Memory B cell (primary cell): ENCODE data around the gene KCNS1.
A peak's percentile ranks its signal among the peaks of the same experiment; 100 is the strongest.
"Not testable (repeated sequence)": the region's sequence is repeated elsewhere in the genome, so short reads cannot be mapped to it uniquely, and the experiment has no call there.

Experiments
- ATAC-seq: fragments of 150-1000 bp; cut with Tn5 transposase; 2 replicates; pipeline ENCODE4 v1.10.0; 2021; ENCODE audit warnings: low read depth, mild to moderate bottlenecking, moderate library complexity
- DNase-seq, 2 donors: peaks; one replicate each; pipeline ENCODE4 v3.0.0; 2022; ENCODE audit warnings: low spot score in 2 of 2
- H3K27ac Mint-ChIP-seq: one replicate; pipeline ENCODE4 v1.8.0; 2022; ENCODE audit warnings: mild to moderate bottlenecking, moderate library complexity, mixed read lengths
- H3K27me3 Mint-ChIP-seq: one replicate; pipeline ENCODE4 v1.8.0; 2022; ENCODE audit warnings: mixed read lengths
- H3K36me3 Mint-ChIP-seq: one replicate; pipeline ENCODE4 v1.8.0; 2022; ENCODE audit warnings: mild to moderate bottlenecking, mixed read lengths
- H3K4me1 Mint-ChIP-seq: one replicate; pipeline ENCODE4 v1.8.0; 2022; ENCODE audit warnings: mixed read lengths
- H3K4me3 Mint-ChIP-seq: one replicate; pipeline ENCODE4 v1.8.0; 2022; ENCODE audit warnings: mild to moderate bottlenecking, moderate library complexity, mixed read lengths
- H3K9me3 Mint-ChIP-seq: one replicate; pipeline ENCODE4 v1.8.0; 2022; ENCODE audit warnings: mixed read lengths

Gene KCNS1

GRCh38 chr20:45100563-45101245, at the start of gene KCNS1:
Gene KCNS1, minus strand, starts transcription at chr20:45101127. Its CDS starts 1,891 bp downstream, at chr20:45099236.
- Mint-ChIP-seq H3K36me3 (no peaks in the 10 kb centered on the region), H3K9me3 (no peaks in the 10 kb centered on the region), H3K4me3 (no peak within 1 kb of the TSS), H3K27ac (no peak within 1 kb of the TSS), H3K27me3 (peaks cover 25% of the 10 kb centered on the region), H3K4me1 (peaks cover 12% of the 10 kb centered on the region)
- ATAC-seq (peak; percentile 21), DNase-seq (no peak)

- ATAC-seq (no peak), DNase-seq (no peak)
- peaks cover 14% of the 10 kb centered on the region for H3K27me3 Mint-ChIP-seq
- no peak overlapping the region for H3K27ac Mint-ChIP-seq
- no peaks in the 10 kb centered on the region for H3K36me3 Mint-ChIP-seq
- H3K4me3 Mint-ChIP-seq = no peak overlapping the region
- H3K4me1 Mint-ChIP-seq = peaks cover 4% of the 10 kb centered on the region
- H3K9me3 Mint-ChIP-seq = no peaks in the 10 kb centered on the region
Observed at GRCh38 chr20:45149062-45149461, 48.1 kb upstream of the KCNS1 start.

GRCh38 chr20:45140836-45141235, 39.9 kb upstream of the KCNS1 start:
- no peaks in the 10 kb centered on the region for H3K36me3 Mint-ChIP-seq
- ATAC-seq (no peak), DNase-seq (no peak)
- H3K27me3 Mint-ChIP-seq = peaks cover 3% of the 10 kb centered on the region
- no peak overlapping the region for H3K4me3 Mint-ChIP-seq
- no peak overlapping the region for H3K27ac Mint-ChIP-seq
- no peaks in the 10 kb centered on the region for H3K4me1 Mint-ChIP-seq
- H3K9me3 Mint-ChIP-seq = no peaks in the 10 kb centered on the region

GRCh38 chr20:45139733-45140375, 38.9 kb upstream of the KCNS1 start:
- not testable (repeated sequence) for H3K9me3 Mint-ChIP-seq, H3K27me3 Mint-ChIP-seq, H3K36me3 Mint-ChIP-seq, H3K4me1 Mint-ChIP-seq, H3K27ac Mint-ChIP-seq, H3K4me3 Mint-ChIP-seq, ATAC-seq, DNase-seq

- DNase-seq (peak; percentile 21 to 30), ATAC-seq (peak; percentile 42)
- H3K9me3 Mint-ChIP-seq = peaks cover 4% of the 10 kb centered on the region
- no peak overlapping the region for H3K27ac Mint-ChIP-seq
- peaks cover 2% of the 10 kb centered on the region for H3K36me3 Mint-ChIP-seq
- no peaks in the 10 kb centered on the region for H3K4me1 Mint-ChIP-seq
- no peak overlapping the region for H3K4me3 Mint-ChIP-seq
- peaks cover 6% of the 10 kb centered on the region for H3K27me3 Mint-ChIP-seq
Observed at GRCh38 chr20:45138561-45139300, 37.8 kb upstream of the KCNS1 start.

- no peak overlapping the region for H3K4me3 Mint-ChIP-seq
- H3K4me1 Mint-ChIP-seq = no peaks in the 10 kb centered on the region
- H3K27ac Mint-ChIP-seq = no peak overlapping the region
- ATAC-seq (no peak), DNase-seq (no peak)
- peaks cover 4% of the 10 kb centered on the region for H3K9me3 Mint-ChIP-seq
- H3K36me3 Mint-ChIP-seq = peaks cover 2% of the 10 kb centered on the region
- H3K27me3 Mint-ChIP-seq = peaks cover 8% of the 10 kb centered on the region
Observed at GRCh38 chr20:45136911-45137310, 36.0 kb upstream of the KCNS1 start.

- H3K27ac Mint-ChIP-seq = no peak overlapping the region
- ATAC-seq (no peak), DNase-seq (no peak)
- H3K4me1 Mint-ChIP-seq = no peaks in the 10 kb centered on the region
- H3K36me3 Mint-ChIP-seq = no peaks in the 10 kb centered on the region
- H3K4me3 Mint-ChIP-seq = no peak overlapping the region
- H3K27me3 Mint-ChIP-seq = peaks cover 12% of the 10 kb centered on the region
- H3K9me3 Mint-ChIP-seq = no peaks in the 10 kb centered on the region
Observed at GRCh38 chr20:45128099-45128498, 27.2 kb upstream of the KCNS1 start.

- Mint-ChIP-seq H3K4me1 (no peaks in the 10 kb centered on the region), H3K4me3 (no peak within 1 kb of the TSS), H3K36me3 (no peaks in the 10 kb centered on the region), H3K9me3 (no peaks in the 10 kb centered on the region), H3K27ac (no peak within 1 kb of the TSS), H3K27me3 (peaks cover 12% of the 10 kb centered on the region)
- ATAC-seq = no peak
- no peak for DNase-seq
Observed at GRCh38 chr20:45124365-45124764, 23.4 kb upstream of the KCNS1 start, which contains the start of gene WFDC12. Gene WFDC12, minus strand, starts transcription at chr20:45124465. Its CDS starts 18 bp downstream, at chr20:45124447.

GRCh38 chr20:45121388-45121787, 20.5 kb upstream of the KCNS1 start:
- ATAC-seq (no peak), DNase-seq (no peak)
- no peaks in the 10 kb centered on the region for H3K9me3 Mint-ChIP-seq
- peaks cover 17% of the 10 kb centered on the region for H3K27me3 Mint-ChIP-seq
- H3K4me3 Mint-ChIP-seq = no peak overlapping the region
- H3K36me3 Mint-ChIP-seq = no peaks in the 10 kb centered on the region
- H3K4me1 Mint-ChIP-seq = no peaks in the 10 kb centered on the region
- no peak overlapping the region for H3K27ac Mint-ChIP-seq

- no peaks in the 10 kb centered on the region for H3K36me3 Mint-ChIP-seq
- H3K27me3 Mint-ChIP-seq = peaks cover 14% of the 10 kb centered on the region
- no peaks in the 10 kb centered on the region for H3K9me3 Mint-ChIP-seq
- no peak overlapping the region for H3K27ac Mint-ChIP-seq
- no peak overlapping the region for H3K4me3 Mint-ChIP-seq
- peaks cover 2% of the 10 kb centered on the region for H3K4me1 Mint-ChIP-seq
- no peak for ATAC-seq
- DNase-seq = no peak
Observed at GRCh38 chr20:45119556-45120266, 18.8 kb upstream of the KCNS1 start.

GRCh38 chr20:45118028-45118427, 17.1 kb upstream of the KCNS1 start:
- no peak overlapping the region for H3K4me3 Mint-ChIP-seq
- H3K4me1 Mint-ChIP-seq = peaks cover 6% of the 10 kb centered on the region
- no peaks in the 10 kb centered on the region for H3K36me3 Mint-ChIP-seq
- H3K27ac Mint-ChIP-seq = no peak overlapping the region
- DNase-seq (no peak), ATAC-seq (no peak)
- H3K9me3 Mint-ChIP-seq = no peaks in the 10 kb centered on the region
- H3K27me3 Mint-ChIP-seq = peaks cover 16% of the 10 kb centered on the region

GRCh38 chr20:45117581-45117980, 16.7 kb upstream of the KCNS1 start:
- ATAC-seq (no peak), DNase-seq (no peak)
- H3K27me3 Mint-ChIP-seq = peaks cover 13% of the 10 kb centered on the region
- no peaks in the 10 kb centered on the region for H3K36me3 Mint-ChIP-seq
- peaks cover 6% of the 10 kb centered on the region for H3K4me1 Mint-ChIP-seq
- H3K27ac Mint-ChIP-seq = no peak overlapping the region
- H3K4me3 Mint-ChIP-seq = no peak overlapping the region
- no peaks in the 10 kb centered on the region for H3K9me3 Mint-ChIP-seq

GRCh38 chr20:45115829-45116228, 14.9 kb upstream of the KCNS1 start:
- Mint-ChIP-seq H3K27me3 (peaks cover 14% of the 10 kb centered on the region), H3K9me3 (no peaks in the 10 kb centered on the region), H3K27ac (no peak overlapping the region), H3K4me1 (peaks cover 6% of the 10 kb centered on the region), H3K36me3 (no peaks in the 10 kb centered on the region), H3K4me3 (no peak overlapping the region)
- no peak for DNase-seq
- ATAC-seq = no peak

- H3K27me3 Mint-ChIP-seq = peaks cover 13% of the 10 kb centered on the region
- ATAC-seq = no peak
- H3K36me3 Mint-ChIP-seq = no peaks in the 10 kb centered on the region
- H3K27ac Mint-ChIP-seq = no peak overlapping the region
- no peak for DNase-seq
- H3K4me1 Mint-ChIP-seq = peaks cover 6% of the 10 kb centered on the region
- no peaks in the 10 kb centered on the region for H3K9me3 Mint-ChIP-seq
- no peak overlapping the region for H3K4me3 Mint-ChIP-seq
Observed at GRCh38 chr20:45115386-45115774, 14.5 kb upstream of the KCNS1 start.
